ENCODE data around the gene SERPINA10. TPM values are rescaled to one million over a fixed set of nuclear protein-coding genes. Genes with fewer than 3 reads are reported as not detected.

SERPINA10 gene
- polyA plus RNA-seq, 1 of the 3 experiments (the other 2 are of a cell fraction), result not detected

DNA sequence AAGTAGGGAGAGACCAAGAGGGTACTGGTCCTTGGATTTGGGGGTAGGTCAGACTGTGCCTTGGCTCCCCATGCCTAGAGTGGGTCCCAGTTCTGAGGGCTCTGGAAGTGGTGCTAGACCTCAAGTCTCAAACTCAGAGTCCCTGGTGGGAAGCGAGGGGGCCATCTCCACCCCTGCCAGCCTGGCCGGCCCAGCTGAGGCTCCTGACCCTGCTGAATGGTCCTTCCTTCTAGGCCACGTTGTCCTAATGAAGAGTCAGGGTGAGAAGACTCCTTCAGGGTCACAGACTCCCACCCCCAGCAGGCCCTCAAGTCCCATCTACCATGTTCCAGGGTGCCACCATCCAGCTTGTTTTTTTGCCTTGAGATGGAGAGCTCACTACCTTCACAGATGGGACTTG is 17.2 kb upstream of the SERPINA10 start:
- no CpG with 5 or more reads among the region's 3 CpGs for WGBS (ENCODE audit: low lambda C conversion rate)
- Histone ChIP-seq H3K27ac (ENCODE audit: low read depth in 2 of 2, low read length in 1 of 2) (no peak overlapping the region), H3K9me3 (no peaks in the 10 kb centered on the region; the same call in 1 of the 2 replicates), H3K27me3 (ENCODE audit: insufficient read depth) (no peaks in the 10 kb centered on the region), H3K9me2 (no peaks in the 10 kb centered on the region), H3K9ac (no peak overlapping the region), H2AFZ (ENCODE audit: low read depth) (no peak overlapping the region), H4K20me1 (ENCODE audit: insufficient read depth) (no peaks in the 10 kb centered on the region), H3K4me2 (no peak overlapping the region), H3K4me1 (ENCODE audit: control insufficient read depth in 1 of 2, insufficient read depth in 2 of 2, low read depth in 1 of 2, low read length in 1 of 2) (no peaks in the 10 kb centered on the region), H3F3A (replicated peaks; ENCODE audit: insufficient read depth) (no peaks in the 10 kb centered on the region), H3K4me3 (ENCODE audit: low read depth in 2 of 2, low read length in 1 of 2) (no peak overlapping the region), H3K79me2 (ENCODE audit: insufficient read depth) (no peaks in the 10 kb centered on the region), H3K36me3 (replicated peaks in 1 of 2; ENCODE audit: control insufficient read depth in 1 of 2, insufficient read depth in 2 of 2, low read length in 1 of 2) (no peaks in the 10 kb centered on the region)
- no peak for TF ChIP-seq SIN3A (IDR thresholded peaks at IDR 0.05; ENCODE audit: borderline replicate concordance, low read depth, low read length)
- no peak for TF ChIP-seq CHD2 (IDR thresholded peaks at IDR 0.05; ENCODE audit: low read length, partially characterized antibody)
- TF ChIP-seq TCF12 (IDR thresholded peaks at IDR 0.05), result no peak
- TF ChIP-seq, protein P1, sequence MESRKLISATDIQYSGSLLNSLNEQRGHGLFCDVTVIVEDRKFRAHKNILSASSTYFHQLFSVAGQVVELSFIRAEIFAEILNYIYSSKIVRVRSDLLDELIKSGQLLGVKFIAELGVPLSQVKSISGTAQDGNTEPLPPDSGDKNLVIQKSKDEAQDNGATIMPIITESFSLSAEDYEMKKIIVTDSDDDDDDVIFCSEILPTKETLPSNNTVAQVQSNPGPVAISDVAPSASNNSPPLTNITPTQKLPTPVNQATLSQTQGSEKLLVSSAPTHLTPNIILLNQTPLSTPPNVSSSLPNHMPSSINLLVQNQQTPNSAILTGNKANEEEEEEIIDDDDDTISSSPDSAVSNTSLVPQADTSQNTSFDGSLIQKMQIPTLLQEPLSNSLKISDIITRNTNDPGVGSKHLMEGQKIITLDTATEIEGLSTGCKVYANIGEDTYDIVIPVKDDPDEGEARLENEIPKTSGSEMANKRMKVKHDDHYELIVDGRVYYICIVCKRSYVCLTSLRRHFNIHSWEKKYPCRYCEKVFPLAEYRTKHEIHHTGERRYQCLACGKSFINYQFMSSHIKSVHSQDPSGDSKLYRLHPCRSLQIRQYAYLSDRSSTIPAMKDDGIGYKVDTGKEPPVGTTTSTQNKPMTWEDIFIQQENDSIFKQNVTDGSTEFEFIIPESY (IDR thresholded peaks at IDR 0.05; ENCODE audit: borderline replicate concordance, low read depth), result no peak
- TF ChIP-seq, protein P2, sequence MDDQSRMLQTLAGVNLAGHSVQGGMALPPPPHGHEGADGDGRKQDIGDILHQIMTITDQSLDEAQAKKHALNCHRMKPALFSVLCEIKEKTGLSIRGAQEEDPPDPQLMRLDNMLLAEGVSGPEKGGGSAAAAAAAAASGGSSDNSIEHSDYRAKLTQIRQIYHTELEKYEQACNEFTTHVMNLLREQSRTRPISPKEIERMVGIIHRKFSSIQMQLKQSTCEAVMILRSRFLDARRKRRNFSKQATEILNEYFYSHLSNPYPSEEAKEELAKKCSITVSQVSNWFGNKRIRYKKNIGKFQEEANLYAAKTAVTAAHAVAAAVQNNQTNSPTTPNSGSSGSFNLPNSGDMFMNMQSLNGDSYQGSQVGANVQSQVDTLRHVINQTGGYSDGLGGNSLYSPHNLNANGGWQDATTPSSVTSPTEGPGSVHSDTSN (IDR thresholded peaks at IDR 0.05), result no peak
- no peak for TF ChIP-seq FOXJ3 (CRISPR knock-in tag; IDR thresholded peaks at IDR 0.05)
- no peak for TF ChIP-seq TAF1 (IDR thresholded peaks at IDR 0.05; ENCODE audit: borderline replicate concordance, low read depth, low read length)
- TF ChIP-seq SMC3 (IDR thresholded peaks at IDR 0.05; ENCODE audit: low read depth, low read length), result no peak
- TF ChIP-seq, protein P3, sequence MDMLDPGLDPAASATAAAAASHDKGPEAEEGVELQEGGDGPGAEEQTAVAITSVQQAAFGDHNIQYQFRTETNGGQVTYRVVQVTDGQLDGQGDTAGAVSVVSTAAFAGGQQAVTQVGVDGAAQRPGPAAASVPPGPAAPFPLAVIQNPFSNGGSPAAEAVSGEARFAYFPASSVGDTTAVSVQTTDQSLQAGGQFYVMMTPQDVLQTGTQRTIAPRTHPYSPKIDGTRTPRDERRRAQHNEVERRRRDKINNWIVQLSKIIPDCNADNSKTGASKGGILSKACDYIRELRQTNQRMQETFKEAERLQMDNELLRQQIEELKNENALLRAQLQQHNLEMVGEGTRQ (IDR thresholded peaks at IDR 0.05; ENCODE audit: borderline replicate concordance, low read depth, low read length), result no peak
- TF ChIP-seq, protein P4, sequence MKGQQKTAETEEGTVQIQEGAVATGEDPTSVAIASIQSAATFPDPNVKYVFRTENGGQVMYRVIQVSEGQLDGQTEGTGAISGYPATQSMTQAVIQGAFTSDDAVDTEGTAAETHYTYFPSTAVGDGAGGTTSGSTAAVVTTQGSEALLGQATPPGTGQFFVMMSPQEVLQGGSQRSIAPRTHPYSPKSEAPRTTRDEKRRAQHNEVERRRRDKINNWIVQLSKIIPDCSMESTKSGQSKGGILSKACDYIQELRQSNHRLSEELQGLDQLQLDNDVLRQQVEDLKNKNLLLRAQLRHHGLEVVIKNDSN (IDR thresholded peaks at IDR 0.05; ENCODE audit: borderline replicate concordance, low read depth), result no peak
- TF ChIP-seq POLR2AphosphoS5 (IDR thresholded peaks at IDR 0.05; ENCODE audit: low read depth, low read length), result no peak
- TF ChIP-seq, protein P5, sequence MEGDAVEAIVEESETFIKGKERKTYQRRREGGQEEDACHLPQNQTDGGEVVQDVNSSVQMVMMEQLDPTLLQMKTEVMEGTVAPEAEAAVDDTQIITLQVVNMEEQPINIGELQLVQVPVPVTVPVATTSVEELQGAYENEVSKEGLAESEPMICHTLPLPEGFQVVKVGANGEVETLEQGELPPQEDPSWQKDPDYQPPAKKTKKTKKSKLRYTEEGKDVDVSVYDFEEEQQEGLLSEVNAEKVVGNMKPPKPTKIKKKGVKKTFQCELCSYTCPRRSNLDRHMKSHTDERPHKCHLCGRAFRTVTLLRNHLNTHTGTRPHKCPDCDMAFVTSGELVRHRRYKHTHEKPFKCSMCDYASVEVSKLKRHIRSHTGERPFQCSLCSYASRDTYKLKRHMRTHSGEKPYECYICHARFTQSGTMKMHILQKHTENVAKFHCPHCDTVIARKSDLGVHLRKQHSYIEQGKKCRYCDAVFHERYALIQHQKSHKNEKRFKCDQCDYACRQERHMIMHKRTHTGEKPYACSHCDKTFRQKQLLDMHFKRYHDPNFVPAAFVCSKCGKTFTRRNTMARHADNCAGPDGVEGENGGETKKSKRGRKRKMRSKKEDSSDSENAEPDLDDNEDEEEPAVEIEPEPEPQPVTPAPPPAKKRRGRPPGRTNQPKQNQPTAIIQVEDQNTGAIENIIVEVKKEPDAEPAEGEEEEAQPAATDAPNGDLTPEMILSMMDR (IDR thresholded peaks at IDR 0.05), result no peak
- ChIA-PET POLR2A (no interaction called here), CTCF (no interaction called here)
- DNase-seq, result no peak

All from SK-N-SH (cell line).